ENCODE measurements around the gene OR10A3. TPM values are rescaled to one million over a fixed set of nuclear protein-coding genes. Genes with fewer than 3 reads are reported as not detected.

The OR10A3 gene
- polyA plus RNA-seq, 1 donor (not counting 4 experiments of a cell fraction or from before 2014, with no cell fraction given): 0.04 TPM

GRCh38 chr11:7903940-7904339 lies 37.6 kb downstream of the OR10A3 start:
- no peak overlapping the region for H2AFZ ChIP-seq (ENCODE audit: control insufficient read depth, low read length)
- no peak for FAIRE-seq
- TF ChIP-seq CTCF (optimal IDR thresholded peaks at IDR 0.05 in 1 of 3, IDR thresholded peaks at IDR 0.05 in 1 of 3, conservative IDR thresholded peaks at IDR 0.05 in 1 of 3; ENCODE audit: extremely low read depth in 1 of 3, insufficient read depth in 2 of 3, low read length in 3 of 3): no peak
- no peak for TF ChIP-seq EZH2 (IDR thresholded peaks at IDR 0.05; ENCODE audit: low read length)
- no peak for DNase-seq (ENCODE audit: low read depth, low spot score)
- no peak overlapping the region for H3K27ac ChIP-seq (ENCODE audit: control insufficient read depth, insufficient read depth, low read length)
- peak overlapping the region in 1 of 3 experiments; percentile 38 for H3K4me3 ChIP-seq (ENCODE audit: control insufficient read depth in 2 of 3, extremely low read depth in 1 of 3, insufficient read depth in 2 of 3, low read depth in 1 of 3, low read length in 3 of 3)
- peaks cover 3 to 4% of the 10 kb centered on the region in 2 experiments for H3K36me3 ChIP-seq (ENCODE audit: control insufficient read depth in 2 of 2, extremely low read depth in 1 of 2, insufficient read depth in 2 of 2, low read length in 2 of 2)
- dilution Hi-C loops (cut with MboI; ENCODE audit: extremely low pct_ligation_motif_present, low sequenced_read_pairs): no loop called here
- peaks cover 37% of the 10 kb centered on the region for H3K4me1 ChIP-seq (ENCODE audit: control insufficient read depth, extremely low read depth, insufficient read depth, low read length)
- H3K4me2 ChIP-seq (ENCODE audit: control insufficient read depth, extremely low read depth, insufficient read depth, low read depth, low read length): peak overlapping the region; percentile 93
- H3K9ac ChIP-seq (ENCODE audit: control insufficient read depth, extremely low read depth, insufficient read depth, low read length): no peak overlapping the region
- no peaks in the 10 kb centered on the region for H3K27me3 ChIP-seq (ENCODE audit: control insufficient read depth, extremely low read depth, insufficient read depth, low read length)
- no peaks in the 10 kb centered on the region for H4K20me1 ChIP-seq (ENCODE audit: control insufficient read depth, extremely low read depth, insufficient read depth, low read length)
- peaks cover 8% of the 10 kb centered on the region for H3K79me2 ChIP-seq (ENCODE audit: control insufficient read depth, insufficient read depth, low read length)
- H3K9me1 ChIP-seq (ENCODE audit: control insufficient read depth, extremely low read depth, insufficient read depth, low read length): no peaks in the 10 kb centered on the region
- H3K9me3 ChIP-seq (ENCODE audit: control insufficient read depth, low read depth, low read length): no peaks in the 10 kb centered on the region

DNA sequence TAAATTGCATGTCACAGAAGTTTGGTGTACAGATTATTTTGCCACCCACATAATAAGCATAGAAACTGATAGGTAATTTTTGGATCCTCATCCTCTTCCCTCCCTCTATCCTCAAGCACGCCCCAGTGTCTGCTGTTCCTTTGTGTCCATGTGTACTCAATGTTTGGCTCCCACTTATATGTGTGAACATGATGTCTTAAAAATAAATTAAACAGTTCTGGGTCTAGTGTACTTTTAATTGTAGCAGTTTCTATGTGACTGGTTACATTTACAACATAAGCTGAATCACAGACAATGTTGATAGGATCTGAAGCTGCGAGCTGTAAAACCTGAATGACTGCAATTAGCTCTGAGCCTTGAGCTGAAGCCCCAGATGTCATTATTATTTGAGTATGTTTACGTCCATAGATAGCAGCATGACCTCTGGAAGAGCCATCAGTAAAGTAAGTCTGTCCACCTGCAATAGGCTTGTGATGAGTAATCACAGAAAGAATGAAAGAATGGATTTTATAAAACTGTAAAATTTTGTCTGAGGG lies 40.1 kb downstream of the OR10A3 start:
- H3K79me2 ChIP-seq (ENCODE audit: control insufficient read depth, insufficient read depth, low read length): peaks cover 8% of the 10 kb centered on the region
- no peaks in the 10 kb centered on the region for H4K20me1 ChIP-seq (ENCODE audit: control insufficient read depth, extremely low read depth, insufficient read depth, low read length)
- no peak for FAIRE-seq
- no peak overlapping the region for H3K27ac ChIP-seq (ENCODE audit: control insufficient read depth, insufficient read depth, low read length)
- H3K4me1 ChIP-seq (ENCODE audit: control insufficient read depth, extremely low read depth, insufficient read depth, low read length): peaks cover 19% of the 10 kb centered on the region
- H3K27me3 ChIP-seq (ENCODE audit: control insufficient read depth, extremely low read depth, insufficient read depth, low read length): no peaks in the 10 kb centered on the region
- no peaks in the 10 kb centered on the region for H3K9me1 ChIP-seq (ENCODE audit: control insufficient read depth, extremely low read depth, insufficient read depth, low read length)
- H3K9me3 ChIP-seq (ENCODE audit: control insufficient read depth, low read depth, low read length): no peaks in the 10 kb centered on the region
- dilution Hi-C loops (cut with MboI; ENCODE audit: extremely low pct_ligation_motif_present, low sequenced_read_pairs): no loop called here
- no peak overlapping the region for H2AFZ ChIP-seq (ENCODE audit: control insufficient read depth, low read length)
- H3K36me3 ChIP-seq (ENCODE audit: control insufficient read depth in 2 of 2, extremely low read depth in 1 of 2, insufficient read depth in 2 of 2, low read length in 2 of 2): peaks cover 3 to 4% of the 10 kb centered on the region in 2 experiments
- no peak for DNase-seq (ENCODE audit: low read depth, low spot score)
- no peak overlapping the region for H3K9ac ChIP-seq (ENCODE audit: control insufficient read depth, extremely low read depth, insufficient read depth, low read length)
- H3K4me3 ChIP-seq (ENCODE audit: control insufficient read depth in 2 of 3, extremely low read depth in 1 of 3, insufficient read depth in 2 of 3, low read depth in 1 of 3, low read length in 3 of 3): no peak overlapping the region
- no peak for TF ChIP-seq EZH2 (IDR thresholded peaks at IDR 0.05; ENCODE audit: low read length)
- TF ChIP-seq CTCF (optimal IDR thresholded peaks at IDR 0.05 in 1 of 3, IDR thresholded peaks at IDR 0.05 in 1 of 3, conservative IDR thresholded peaks at IDR 0.05 in 1 of 3; ENCODE audit: extremely low read depth in 1 of 3, insufficient read depth in 2 of 3, low read length in 3 of 3): no peak
- no peak overlapping the region for H3K4me2 ChIP-seq (ENCODE audit: control insufficient read depth, extremely low read depth, insufficient read depth, low read depth, low read length)
